HCT116 (cell line): ENCODE data around the gene TJP2. TPM values are rescaled to one million over a fixed set of nuclear protein-coding genes. Genes with fewer than 3 reads are reported as not detected.

Source experiments
- ATAC-seq: fragments of 200-7000 bp; cut with Tn5 transposase; 2 replicates; pipeline ENCODE4 v1.9.1; 2020; ENCODE audit warnings: mild to moderate bottlenecking, moderate library complexity
- BruUV-seq: library from RNA; stranded (reverse); fragments of 400-500 nt; replicated peaks from 2 replicates; lab custom pipeline; 2021; lab: Mats Ljungman, UMichigan
- CTCF ChIA-PET: fragments of 300-600 bp; sonication (Branson Sonifier 250); formaldehyde crosslinking; loops from one replicate; lab custom pipeline; 2021; ENCODE audit warnings: antibody characterized with exemption; lab: Charles Lee
- POLR2A ChIA-PET: fragments of 300-600, 350-600 bp; sonication (Branson Sonifier 250); formaldehyde crosslinking; loops from one replicate; lab custom pipeline; 2021; ENCODE audit warnings: antibody characterized with exemption; lab: Charles Lee
- RAD21 ChIA-PET, 2 experiments: fragments of 300-600 bp; sonication (Branson Sonifier 250); formaldehyde crosslinking; loops; one replicate each; lab custom pipeline; 2023; ENCODE audit warnings: low total read pairs in 2 of 2; ENCODE audit not compliant: uncharacterized antibody in 2 of 2, unreplicated experiment in 2 of 2, low non-redundant PET in 1 of 2; lab: Charles Lee
- DNase-seq: peaks from one replicate; pipeline ENCODE4 v3.0.0-alpha.2; 2010; ENCODE audit warnings: low read depth, low spot score
- H2AFZ ChIP-seq: fragments of 200-600 bp; shearing (Covaris generic), sonication (generic); 2 replicates; pipeline ENCODE4 v1.6.1; 2017; ENCODE audit warnings: low read depth, mixed run types, mixed read lengths, antibody characterized with exemption, low read length; ENCODE audit not compliant: poor library complexity, severe bottlenecking
- H3K27ac ChIP-seq: 2 replicates; pipeline ENCODE4 v1.5.1; 2012; ENCODE audit warnings: low read depth, low read length
- H3K27me3 ChIP-seq: fragments of 200-600 bp; sonication (generic); 2 replicates; pipeline ENCODE4 v1.6.1; 2016; ENCODE audit warnings: mixed run types, low read length, mixed read lengths; ENCODE audit not compliant: insufficient read depth
- H3K36me3 ChIP-seq, 2 experiments: fragments of 200-500 bp in 1 of 2; fragments of 200-600 bp in 1 of 2; sonication (Bioruptor generic) in 1 of 2; sonication (generic) in 1 of 2; 2 replicates each; pipeline versions ENCODE4 v1.5.1 to v1.6.1; 2014 to 2016; ENCODE audit warnings: low read length in 2 of 2, inconsistent platforms in 1 of 2, mixed read lengths in 1 of 2, mixed run types in 1 of 2; ENCODE audit not compliant: insufficient read depth in 2 of 2, control insufficient read depth in 1 of 2
- H3K4me1 ChIP-seq, 2 experiments: fragments of 200-600 bp in 1 of 2; sonication (generic) in 1 of 2; 2 replicates each; pipeline versions ENCODE4 v1.5.1 to v1.6.1; 2012 to 2017; ENCODE audit warnings: low read length in 2 of 2, inconsistent platforms in 1 of 2, mild to moderate bottlenecking in 1 of 2, mixed read lengths in 1 of 2, mixed run types in 1 of 2, moderate library complexity in 1 of 2; ENCODE audit not compliant: insufficient read depth in 2 of 2, control insufficient read depth in 1 of 2
- H3K4me2 ChIP-seq: fragments of 200-600 bp; sonication (generic); 2 replicates; pipeline ENCODE4 v1.6.1; 2017; ENCODE audit warnings: mixed run types, low read length, mixed read lengths
- H3K4me3 ChIP-seq, 2 experiments: fragments of 200-600 bp in 1 of 2; sonication (generic) in 1 of 2; replicated peaks in 1 of 2; 2 replicates each; pipeline ENCODE4 v1.5.1; 2011 to 2016; ENCODE audit warnings: low read length in 2 of 2, control low read depth in 1 of 2, low read depth in 1 of 2, mild to moderate bottlenecking in 1 of 2, mixed read lengths in 1 of 2, mixed run types in 1 of 2
- H3K79me2 ChIP-seq: fragments of 200-600 bp; sonication (generic); 2 replicates; pipeline ENCODE4 v1.6.1; 2017; ENCODE audit warnings: mild to moderate bottlenecking, mixed run types, low read length, moderate library complexity, mixed read lengths; ENCODE audit not compliant: insufficient read depth
- H3K9ac ChIP-seq: fragments of 200-600 bp; sonication (generic); 2 replicates; pipeline ENCODE4 v1.6.1; 2016; ENCODE audit warnings: low read length, mixed read lengths
- H3K9me2 ChIP-seq: fragments of 200-600 bp; sonication (generic), shearing (Covaris generic); 2 replicates; pipeline ENCODE4 v1.6.1; 2017; ENCODE audit warnings: mixed run types, mild to moderate bottlenecking, moderate library complexity; ENCODE audit not compliant: insufficient read depth
- H3K9me3 ChIP-seq, 2 experiments: fragments of 200-500 bp in 1 of 2; fragments of 200-600 bp in 1 of 2; sonication (Bioruptor generic) in 1 of 2; sonication (generic) in 1 of 2; 2 replicates each; pipeline ENCODE4 v1.6.1; 2014 to 2017; ENCODE audit warnings: low read length in 2 of 2, mixed read lengths in 2 of 2, inconsistent platforms in 1 of 2, low read depth in 1 of 2, mild to moderate bottlenecking in 1 of 2, mixed run types in 1 of 2, moderate library complexity in 1 of 2; ENCODE audit not compliant: control insufficient read depth in 1 of 2, insufficient read depth in 1 of 2
- H4K20me1 ChIP-seq: fragments of 200-600 bp; sonication (generic), shearing (Covaris generic); 2 replicates; pipeline ENCODE4 v1.6.1; 2017; ENCODE audit warnings: mixed run types, mild to moderate bottlenecking, moderate library complexity; ENCODE audit not compliant: insufficient read depth
- ATF3 ChIP-seq: IDR thresholded peaks from 2 replicates; pipeline ENCODE4 v1.6.1; 2012
- ELF1 ChIP-seq: IDR thresholded peaks from 2 replicates; pipeline ENCODE4 v1.6.1; 2012; ENCODE audit warnings: low read depth, borderline replicate concordance
- EZH2phosphoT487 ChIP-seq: fragments of 200-600 bp; IDR thresholded peaks from 2 replicates; pipeline ENCODE4 v1.6.1; 2018; ENCODE audit warnings: antibody characterized with exemption, borderline replicate concordance
- FOSL1 ChIP-seq: IDR thresholded peaks from 2 replicates; pipeline ENCODE4 v1.6.1; 2012; ENCODE audit warnings: low read depth
- POLR2A ChIP-seq: IDR thresholded peaks from 2 replicates; pipeline ENCODE4 v1.7.0; 2011; ENCODE audit warnings: borderline replicate concordance; ENCODE audit not compliant: insufficient read depth, insufficient read length; ENCODE audit errors: extremely low read depth
- POLR2AphosphoS5 ChIP-seq: IDR thresholded peaks from 2 replicates; pipeline ENCODE4 v1.6.1; 2011; ENCODE audit warnings: mild to moderate bottlenecking, low read depth, low read length, moderate library complexity
- RAD21 ChIP-seq: IDR thresholded peaks from 2 replicates; pipeline ENCODE4 v1.6.1; 2012; ENCODE audit warnings: low read depth, mild to moderate bottlenecking
- SIN3A ChIP-seq: IDR thresholded peaks from 2 replicates; pipeline ENCODE4 v1.6.1; 2012; ENCODE audit warnings: low read depth
- SRF ChIP-seq: IDR thresholded peaks from 2 replicates; pipeline ENCODE4 v1.6.1; 2012; ENCODE audit warnings: low read depth
- YY1 ChIP-seq: IDR thresholded peaks from 2 replicates; pipeline ENCODE4 v1.6.1; 2011; ENCODE audit warnings: low read length, low read depth, moderate library complexity, mild to moderate bottlenecking; ENCODE audit not compliant: insufficient replicate concordance; ENCODE audit errors: extremely low read depth
- ZBTB33 ChIP-seq: IDR thresholded peaks from 2 replicates; pipeline ENCODE4 v1.6.1; 2011; ENCODE audit warnings: mild to moderate bottlenecking, low read length, moderate library complexity; ENCODE audit not compliant: insufficient replicate concordance; ENCODE audit errors: extremely low read depth
- ZFX ChIP-seq: fragments of 450-650 bp; IDR thresholded peaks from 2 replicates; pipeline ENCODE4 v1.6.1; 2017
- ZNF274 ChIP-seq: fragments of 200-500 bp; sonication (Bioruptor generic); IDR thresholded peaks from 2 replicates; pipeline ENCODE4 v1.6.1; 2014; ENCODE audit warnings: mild to moderate bottlenecking, low read depth, low read length, inconsistent platforms
- intact Hi-C: fragments of 100-400 bp; cut with micrococcal nuclease; formaldehyde crosslinking; loops from 2 replicates; pipeline ENCODE4 v1.10.0; 2022
- total RNA-seq: library from RNA; stranded (reverse); gene quantifications from one replicate; pipeline ENCODE4 v1.2.1, GENCODE V29; 2021; ENCODE audit not compliant: unreplicated experiment

Gene TJP2
- total RNA-seq, 1 experiment from 2014 or later = 39.7 TPM

- Histone ChIP-seq H3K27ac (no peak overlapping the region), H3K9me3 (no peaks in the 10 kb centered on the region), H3K27me3 (no peaks in the 10 kb centered on the region), H3K4me2 (no peak overlapping the region), H3K4me1 (no peaks in the 10 kb centered on the region), H3K36me3 (no peaks in the 10 kb centered on the region), H2AFZ (no peak overlapping the region), H4K20me1 (no peaks in the 10 kb centered on the region), H3K4me3 (no peak overlapping the region), H3K9me2 (no peaks in the 10 kb centered on the region), H3K79me2 (peaks cover 5% of the 10 kb centered on the region; the same call in 1 of the 2 replicates), H3K9ac (no peak overlapping the region)
- ChIA-PET CTCF (no interaction called here), POLR2A (no interaction called here), RAD21 (no interaction called here)
- ATAC-seq = no peak
- TF ChIP-seq ZFX (no peak), EZH2phosphoT487 (no peak), POLR2A (no peak), SRF (no peak), ATF3 (no peak), SIN3A (no peak), ELF1 (no peak)
- DNase-seq = no peak
- BruUV-seq = no TSS peak
- intact Hi-C loops = no loop called here
Measured at GRCh38 chr9:69145144-69145715, 28.8 kb upstream of the TJP2 start.

GRCh38 chr9:69147041-69147834, 26.8 kb upstream of the TJP2 start:
- Histone ChIP-seq H3K36me3 (no peaks in the 10 kb centered on the region; a peak in 2 of 4 replicates), H3K4me1 (no peaks in the 10 kb centered on the region), H2AFZ (no peak overlapping the region), H3K27me3 (no peaks in the 10 kb centered on the region), H3K79me2 (peaks cover 5% of the 10 kb centered on the region; the same call in 1 of the 2 replicates), H3K4me3 (no peak overlapping the region), H3K9me3 (no peaks in the 10 kb centered on the region), H4K20me1 (no peaks in the 10 kb centered on the region), H3K9me2 (no peaks in the 10 kb centered on the region), H3K27ac (no peak overlapping the region), H3K9ac (no peak overlapping the region), H3K4me2 (no peak overlapping the region)
- ATAC-seq = no peak
- POLR2A ChIA-PET = no interaction called here
- intact Hi-C loops = no loop called here
- CTCF ChIA-PET = interaction anchor here (0.6 kb wide), 1 partner anchor 11 kb away, joined by 4 read pairs; no protein-coding TSS in a partner anchor
- no TSS peak for BruUV-seq
- RAD21 ChIA-PET = no interaction called here
- no peak for DNase-seq
- TF ChIP-seq RAD21 = no peak
- no peak for TF ChIP-seq FOSL1
- TF ChIP-seq ZNF274 = no peak
- no peak for TF ChIP-seq YY1
- no peak for TF ChIP-seq POLR2AphosphoS5
- no peak for TF ChIP-seq ELF1
- TF ChIP-seq POLR2A = no peak
- TF ChIP-seq ZBTB33 = no peak
- TF ChIP-seq SIN3A = no peak
